Adipose tissue (tissue), 3 donors: Measurements from ENCODE around the gene FCHSD2. TPM values are rescaled to one million over a fixed set of nuclear protein-coding genes. Genes with fewer than 3 reads are reported as not detected.

Experiments
- H3K27ac ChIP-seq: one replicate; pipeline ENCODE4 v1.5.1; 2013; ENCODE audit warnings: low read depth, low read length
- WGBS, 3 donors: extraction: QIAGEN DNeasy Blood & Tissue Kit; methylation state at CpG; one replicate each; pipeline ENCODE4 v1.1.7; 2013; 5-methylcytosine and 5-hydroxymethylcytosine counted together
- polyA plus RNA-seq, 3 donors: library from polyadenylated mRNA; stranded (reverse); fragments of 200-250 nt; gene quantifications; one replicate each; pipeline ENCODE4 v1.2.3, GENCODE V29; 2013
- donor health status: healthy with polysubstance abuse.
- donor health status: Bipolar disorder and iron deficiency.
- donor health status: healthy.

Gene FCHSD2
- polyA plus RNA-seq, 3 donors: 4.9 to 17.8 (median 16.3) TPM

- H3K27ac ChIP-seq: no peak overlapping the region
- 90 to 92% (median 90%) methylated on average over 15 of the region's 15 CpGs for WGBS, 3 donors
These were observed 315.8 kb downstream of the FCHSD2 start for GRCh38 chr11:72826191-72826941.

- H3K27ac ChIP-seq: no peak overlapping the region
- 68 to 77% (median 74%) methylated on average over 4 of the region's 4 CpGs for WGBS, 3 donors
These were observed 316.5 kb downstream of the FCHSD2 start for GRCh38 chr11:72825661-72826060.

GRCh38 chr11:72824811-72825505, 317.2 kb downstream of the FCHSD2 start:
- 78 to 84% (median 82%) methylated on average over 15 of the region's 15 CpGs for WGBS, 3 donors

GRCh38 chr11:72824020-72824419, 318.1 kb downstream of the FCHSD2 start:
- 82 to 91% (median 87%) methylated on average over 7 of the region's 7 CpGs for WGBS, 3 donors
- H3K27ac ChIP-seq: no peak overlapping the region

More at GRCh38 chr11:72824811-72825505, 317.2 kb downstream of the FCHSD2 start:
- H3K27ac ChIP-seq: no peak overlapping the region

- H3K27ac ChIP-seq: no peak overlapping the region
- 95 to 96% (median 96%) methylated on average over 9 of the region's 9 CpGs for WGBS, 3 donors
These were observed 318.9 kb downstream of the FCHSD2 start for GRCh38 chr11:72823105-72823804.

- H3K27ac ChIP-seq: no peak overlapping the region
- WGBS, 3 donors: 10 to 32% (median 28%) methylated on average over 72 to 82 of the region's 82 CpGs
These were observed 320.0 kb downstream of the FCHSD2 start for GRCh38 chr11:72821920-72822799.

GRCh38 chr11:72821221-72821919, 320.7 kb downstream of the FCHSD2 start:
- WGBS, 3 donors: 42 to 66% (median 56%) methylated on average over 44 to 50 of the region's 50 CpGs
- H3K27ac ChIP-seq: no peak overlapping the region

- WGBS, 3 donors: 94 to 99% (median 96%) methylated on average over 15 of the region's 15 CpGs
- H3K27ac ChIP-seq: no peak overlapping the region
These were observed 321.5 kb downstream of the FCHSD2 start for GRCh38 chr11:72820439-72821139.

- H3K27ac ChIP-seq: no peak overlapping the region
- 84 to 89% (median 87%) methylated on average over 4 of the region's 4 CpGs for WGBS, 3 donors
These were observed 323.1 kb downstream of the FCHSD2 start for GRCh38 chr11:72818971-72819370.

- H3K27ac ChIP-seq: no peak overlapping the region
- WGBS, 3 donors: 86 to 97% (median 89%) methylated on average over 4 of the region's 4 CpGs
These were observed 324.2 kb downstream of the FCHSD2 start for GRCh38 chr11:72817966-72818365.

- WGBS, 3 donors: 52 to 79% (median 71%) methylated on average over 7 of the region's 7 CpGs
- H3K27ac ChIP-seq: peak overlapping the region; percentile 10
These were observed 325.6 kb downstream of the FCHSD2 start for GRCh38 chr11:72816404-72816990.

- peak overlapping the region; percentile 85 for H3K27ac ChIP-seq
- WGBS, 3 donors: 18 to 22% (median 18%) methylated on average over 13 of the region's 13 CpGs
These were observed 327.0 kb downstream of the FCHSD2 start for GRCh38 chr11:72815110-72815618.

GRCh38 chr11:72814286-72815109, 327.6 kb downstream of the FCHSD2 start, which contains the start of gene ATG16L2:
Gene ATG16L2, plus strand, starts transcription at chr11:72814411. Its CDS starts 35 bp downstream, at chr11:72814446.
- H3K27ac ChIP-seq: peak within 1 kb of the TSS; percentile 85
- 0 to 1% (median 0%) methylated on average over 70 to 75 of the region's 75 CpGs for WGBS, 3 donors

- peak overlapping the region; percentile 85 for H3K27ac ChIP-seq
- WGBS, 3 donors: 0% methylated on average over 46 to 47 of the region's 47 CpGs
These were observed 328.3 kb downstream of the FCHSD2 start for GRCh38 chr11:72813740-72814285.

- 9 to 26% (median 11%) methylated on average over 24 of the region's 24 CpGs for WGBS, 3 donors
- H3K27ac ChIP-seq: no peak overlapping the region
These were observed 329.0 kb downstream of the FCHSD2 start for GRCh38 chr11:72812967-72813739.
